Stomach (tissue), 4 donors: Measurements from ENCODE around the gene NDFIP2.

Source experiments
- CTCF ChIP-seq, 7 experiments: fragments of 450-650 bp in 4 of 7; fragments of 200-600 bp in 3 of 7; sonication (generic) in 3 of 7; IDR thresholded peaks; one replicate each; pipeline ENCODE4 v1.5.1; 2016 to 2019; ENCODE audit warnings: antibody characterized with exemption in 7 of 7, control low read depth in 2 of 7, mild to moderate bottlenecking in 1 of 7
- EP300 ChIP-seq: sonication (generic); formaldehyde crosslinking; IDR thresholded peaks from one replicate; pipeline ENCODE4 v1.6.1; 2017; ENCODE audit warnings: antibody characterized with exemption
- POLR2A ChIP-seq, 4 donors: fragments of 450-650 bp; IDR thresholded peaks; one replicate each; pipeline ENCODE4 v1.6.1; 2016; ENCODE audit warnings: antibody characterized with exemption in 4 of 4, control low read depth in 2 of 4, mild to moderate bottlenecking in 1 of 4, moderate library complexity in 1 of 4

- TF ChIP-seq CTCF (IDR thresholded peaks at IDR 0.05) (no peak), EP300 (no peak), POLR2A (IDR thresholded peaks at IDR 0.05) (no peak)
Measured at GRCh38 chr13:79529817-79530216, 48.9 kb downstream of the NDFIP2 start.
